Ovary (tissue), 3 donors: Measurements from ENCODE around the gene OTOS.

Source experiments
- EP300 ChIP-seq: sonication (generic); formaldehyde crosslinking; IDR thresholded peaks from one replicate; pipeline ENCODE4 v1.6.1; 2017; ENCODE audit warnings: antibody characterized with exemption
- POLR2A ChIP-seq: fragments of 450-650 bp; IDR thresholded peaks from one replicate; pipeline ENCODE4 v1.6.1; 2017; ENCODE audit warnings: antibody characterized with exemption, mild to moderate bottlenecking, moderate library complexity
- TF ChIP-seq, protein P1 (sequence below), 3 donors: fragments of 450-650 bp in 2 of 3; fragments of 200-600 bp in 1 of 3; IDR thresholded peaks; one replicate each; pipeline versions ENCODE4 v1.5.1 to v1.8.0; 2016 to 2022; ENCODE audit warnings: antibody characterized with exemption in 3 of 3, mild to moderate bottlenecking in 1 of 3
- donor health status: DM: no; HTN: no; CAD: no.

DNA sequence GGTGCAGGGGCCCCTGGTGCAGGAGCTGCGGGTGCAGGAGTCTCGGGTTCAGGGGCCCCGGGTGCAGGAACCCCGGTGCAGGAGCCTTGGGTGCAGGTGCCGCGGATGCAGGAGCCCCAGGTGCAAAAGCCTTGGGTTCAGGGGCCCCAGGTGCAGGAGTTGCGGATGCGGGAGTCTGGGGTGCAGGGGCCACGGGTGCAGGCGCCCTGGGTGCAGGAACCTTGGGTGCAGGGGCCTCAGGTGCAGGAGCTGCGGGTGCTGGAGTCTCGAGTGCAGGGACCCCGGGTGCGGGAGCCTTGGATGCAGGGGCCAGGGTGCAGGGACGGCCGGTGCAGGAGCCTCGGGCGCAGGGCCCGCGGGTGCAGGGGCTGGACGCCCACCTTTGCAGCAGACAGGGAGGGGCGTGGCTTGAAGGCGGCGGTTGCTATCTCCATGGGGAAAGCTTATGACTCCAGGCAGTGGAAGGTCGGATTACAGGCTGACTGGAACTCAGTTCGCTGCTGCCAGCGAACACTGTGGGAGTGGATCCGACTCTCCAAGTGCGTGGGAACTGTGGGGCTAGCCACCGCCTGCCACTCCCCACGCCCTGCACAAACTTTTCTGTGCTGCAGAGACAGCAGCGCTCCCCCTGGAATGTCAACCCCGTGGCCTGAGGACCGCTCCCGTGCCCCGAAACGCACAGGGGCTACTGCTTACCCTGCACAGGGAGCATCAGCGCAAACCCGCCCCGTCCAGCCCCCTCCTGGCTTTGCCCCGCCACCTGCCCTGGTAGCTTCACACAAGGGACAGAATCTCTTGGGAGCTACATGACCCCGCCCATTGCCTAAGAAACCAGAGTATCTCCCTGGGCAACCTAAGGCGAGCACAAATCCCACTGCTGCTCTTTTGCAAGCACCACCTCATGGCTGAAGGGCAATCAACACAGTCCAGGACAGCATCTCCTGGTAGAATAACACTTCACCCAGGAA lies 44.6 kb downstream of the OTOS start:
- no peak for TF ChIP-seq POLR2A
- TF ChIP-seq, protein P1, sequence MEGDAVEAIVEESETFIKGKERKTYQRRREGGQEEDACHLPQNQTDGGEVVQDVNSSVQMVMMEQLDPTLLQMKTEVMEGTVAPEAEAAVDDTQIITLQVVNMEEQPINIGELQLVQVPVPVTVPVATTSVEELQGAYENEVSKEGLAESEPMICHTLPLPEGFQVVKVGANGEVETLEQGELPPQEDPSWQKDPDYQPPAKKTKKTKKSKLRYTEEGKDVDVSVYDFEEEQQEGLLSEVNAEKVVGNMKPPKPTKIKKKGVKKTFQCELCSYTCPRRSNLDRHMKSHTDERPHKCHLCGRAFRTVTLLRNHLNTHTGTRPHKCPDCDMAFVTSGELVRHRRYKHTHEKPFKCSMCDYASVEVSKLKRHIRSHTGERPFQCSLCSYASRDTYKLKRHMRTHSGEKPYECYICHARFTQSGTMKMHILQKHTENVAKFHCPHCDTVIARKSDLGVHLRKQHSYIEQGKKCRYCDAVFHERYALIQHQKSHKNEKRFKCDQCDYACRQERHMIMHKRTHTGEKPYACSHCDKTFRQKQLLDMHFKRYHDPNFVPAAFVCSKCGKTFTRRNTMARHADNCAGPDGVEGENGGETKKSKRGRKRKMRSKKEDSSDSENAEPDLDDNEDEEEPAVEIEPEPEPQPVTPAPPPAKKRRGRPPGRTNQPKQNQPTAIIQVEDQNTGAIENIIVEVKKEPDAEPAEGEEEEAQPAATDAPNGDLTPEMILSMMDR (IDR thresholded peaks at IDR 0.05), result no peak
- no peak for TF ChIP-seq EP300
